ENCODE measurements around the gene SLCO2B1. TPM values are rescaled to one million over a fixed set of nuclear protein-coding genes. Genes with fewer than 3 reads are reported as not detected.

Gene SLCO2B1
- total RNA-seq, 4 donors from 2014 or later = 68.8 to 148 (median 85.3) TPM

DNA sequence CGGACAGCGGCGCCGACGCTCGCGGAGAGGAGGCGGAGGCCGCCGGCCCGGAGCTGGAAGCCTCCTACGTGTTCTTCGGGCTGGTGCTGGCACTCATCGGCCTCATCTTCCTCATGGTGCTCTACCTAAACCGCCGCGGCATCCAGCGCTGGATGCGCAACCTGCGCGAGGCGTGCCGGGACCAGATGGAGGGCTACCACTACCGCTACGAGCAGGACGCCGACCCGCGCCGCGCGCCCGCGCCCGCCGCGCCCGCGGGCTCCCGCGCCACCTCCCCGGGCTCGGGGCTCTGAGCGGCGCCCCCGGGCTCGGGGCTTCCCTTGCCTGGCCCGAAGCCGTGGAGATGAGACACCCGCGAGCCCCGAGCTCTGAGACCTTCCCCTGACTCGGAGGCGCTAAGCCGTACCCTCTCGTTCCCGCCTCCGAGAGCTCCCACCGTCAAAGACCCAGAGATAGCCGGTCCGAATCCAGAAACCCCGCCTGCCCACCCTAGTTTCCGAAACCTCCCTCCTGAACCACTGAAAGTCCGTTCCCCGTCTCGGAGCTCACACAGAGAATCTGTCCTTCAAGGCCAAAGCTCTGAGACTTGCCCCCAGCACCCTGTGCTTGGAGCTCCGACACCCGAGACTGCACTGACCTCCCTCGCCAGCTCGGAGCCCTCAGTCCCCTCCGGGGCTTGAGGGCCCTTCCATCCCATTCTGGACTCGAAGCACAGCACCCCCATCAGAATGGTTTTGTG, 91.2 kb downstream of the SLCO2B1 start:
- TF ChIP-seq, protein P1, sequence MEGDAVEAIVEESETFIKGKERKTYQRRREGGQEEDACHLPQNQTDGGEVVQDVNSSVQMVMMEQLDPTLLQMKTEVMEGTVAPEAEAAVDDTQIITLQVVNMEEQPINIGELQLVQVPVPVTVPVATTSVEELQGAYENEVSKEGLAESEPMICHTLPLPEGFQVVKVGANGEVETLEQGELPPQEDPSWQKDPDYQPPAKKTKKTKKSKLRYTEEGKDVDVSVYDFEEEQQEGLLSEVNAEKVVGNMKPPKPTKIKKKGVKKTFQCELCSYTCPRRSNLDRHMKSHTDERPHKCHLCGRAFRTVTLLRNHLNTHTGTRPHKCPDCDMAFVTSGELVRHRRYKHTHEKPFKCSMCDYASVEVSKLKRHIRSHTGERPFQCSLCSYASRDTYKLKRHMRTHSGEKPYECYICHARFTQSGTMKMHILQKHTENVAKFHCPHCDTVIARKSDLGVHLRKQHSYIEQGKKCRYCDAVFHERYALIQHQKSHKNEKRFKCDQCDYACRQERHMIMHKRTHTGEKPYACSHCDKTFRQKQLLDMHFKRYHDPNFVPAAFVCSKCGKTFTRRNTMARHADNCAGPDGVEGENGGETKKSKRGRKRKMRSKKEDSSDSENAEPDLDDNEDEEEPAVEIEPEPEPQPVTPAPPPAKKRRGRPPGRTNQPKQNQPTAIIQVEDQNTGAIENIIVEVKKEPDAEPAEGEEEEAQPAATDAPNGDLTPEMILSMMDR (IDR thresholded peaks at IDR 0.05; ENCODE audit: low read depth) = no peak

DNA sequence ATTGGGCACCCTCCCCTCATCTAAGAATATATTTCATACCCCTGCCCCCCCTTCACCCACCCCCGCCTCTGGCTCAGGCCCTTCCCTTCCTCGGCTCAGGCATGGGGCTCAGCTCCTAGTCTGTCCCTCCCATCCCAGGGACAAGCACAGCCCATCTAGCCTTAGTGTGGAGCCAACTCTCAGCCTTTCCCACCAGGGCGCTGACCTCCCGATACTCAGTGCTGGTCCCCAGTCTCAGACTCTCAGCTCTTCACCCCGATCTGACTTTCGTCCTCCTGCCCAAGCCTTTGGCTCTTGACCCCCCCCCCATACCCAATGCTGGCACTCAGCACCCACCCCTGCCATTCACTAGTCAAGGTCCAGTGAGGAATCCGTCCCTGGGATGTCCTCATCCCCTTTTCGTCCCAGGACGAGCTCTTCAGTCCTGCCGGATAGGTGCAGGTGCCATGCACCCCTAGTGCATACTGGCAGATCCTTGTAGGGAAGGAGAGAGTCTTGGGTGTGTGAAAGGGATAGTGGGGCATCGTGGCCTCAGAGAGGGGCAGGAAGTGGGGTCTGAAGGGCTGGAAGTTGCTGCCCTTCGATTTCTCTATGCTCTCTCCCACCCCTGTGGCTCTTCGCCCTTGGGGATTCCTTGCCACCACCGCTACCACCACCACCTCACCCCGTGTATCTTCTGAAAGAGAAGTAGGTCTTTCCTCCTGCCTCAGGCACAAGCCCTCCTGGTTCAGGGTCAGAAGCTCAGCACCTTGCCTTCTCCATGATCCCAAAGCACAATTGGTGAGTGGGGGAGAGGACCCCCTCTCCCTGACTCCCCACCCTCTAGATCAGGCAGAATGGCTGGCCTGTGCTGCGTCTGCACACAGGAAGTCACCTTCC, 92.1 kb downstream of the SLCO2B1 start:
- TF ChIP-seq, protein P1 (IDR thresholded peaks at IDR 0.05; ENCODE audit: low read depth) = no peak

DNA sequence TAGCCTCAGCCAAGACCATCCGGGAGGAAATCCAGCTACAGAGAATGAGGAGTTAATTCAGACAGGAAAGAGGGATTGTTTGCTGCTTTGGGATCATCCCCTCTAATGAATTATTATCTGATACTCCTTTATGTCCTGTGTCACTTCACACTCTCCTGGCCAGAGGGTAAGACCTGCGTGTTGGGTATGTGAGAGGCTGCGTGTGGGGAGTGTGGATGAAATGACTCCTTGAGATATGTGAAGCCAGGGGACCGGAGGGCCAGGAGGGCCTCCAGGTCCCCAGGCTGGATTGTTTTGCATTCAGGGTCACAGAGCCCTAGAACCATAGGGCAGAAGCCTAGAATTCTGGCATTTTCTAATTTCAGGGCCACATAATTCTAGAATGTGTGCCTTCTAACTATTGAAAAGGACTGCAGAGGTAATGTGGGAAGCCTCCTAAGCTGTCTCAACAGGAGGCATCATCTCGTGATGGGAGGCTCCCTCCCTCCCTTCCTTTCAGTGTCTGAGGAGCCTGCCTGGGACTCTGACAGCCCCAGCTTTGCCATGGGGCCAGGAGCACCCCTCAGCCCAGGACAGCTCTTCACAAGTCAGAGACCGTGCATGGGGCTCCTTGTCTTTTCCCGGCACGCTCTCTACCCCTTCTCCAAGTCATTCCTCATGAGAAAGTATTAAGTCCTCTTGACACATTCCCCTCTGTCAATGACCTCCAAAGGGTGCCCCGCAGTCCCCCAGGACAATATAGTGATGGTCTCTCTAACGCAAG, 93.3 kb downstream of the SLCO2B1 start:
- TF ChIP-seq, protein P1 (IDR thresholded peaks at IDR 0.05; ENCODE audit: low read depth) = no peak

DNA sequence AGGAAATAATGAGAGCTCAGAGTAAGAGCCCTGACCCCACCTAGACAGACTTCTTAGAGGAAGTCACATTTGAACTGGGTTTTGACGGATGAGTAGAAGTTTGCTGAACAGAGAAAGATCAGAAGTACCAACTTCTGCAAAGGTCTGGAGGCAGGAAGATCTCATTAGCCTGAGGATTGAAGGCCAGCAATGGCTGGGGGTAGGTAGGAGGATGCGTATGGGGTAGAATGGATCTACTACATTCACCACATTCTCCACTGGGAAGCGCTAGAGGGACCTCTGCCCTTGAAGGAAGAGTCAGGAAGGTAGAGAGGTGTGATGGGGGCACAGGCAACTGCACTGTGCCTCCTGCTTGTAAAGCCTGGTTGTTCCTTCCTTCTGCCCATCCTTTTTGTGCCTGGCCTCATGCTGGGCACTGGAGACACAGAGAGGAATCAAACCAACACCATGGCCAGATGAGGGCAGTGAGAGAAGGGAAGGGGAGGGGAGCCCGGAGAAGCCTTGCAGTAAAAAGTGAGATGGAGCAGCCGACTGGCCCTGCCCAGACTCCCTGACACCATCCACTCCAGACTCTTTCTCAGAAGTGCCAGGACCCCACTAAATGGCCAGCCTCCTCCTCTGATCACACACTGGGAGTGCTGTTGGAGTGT, 94.6 kb downstream of the SLCO2B1 start:
- TF ChIP-seq, protein P1 (IDR thresholded peaks at IDR 0.05; ENCODE audit: low read depth) = no peak

DNA sequence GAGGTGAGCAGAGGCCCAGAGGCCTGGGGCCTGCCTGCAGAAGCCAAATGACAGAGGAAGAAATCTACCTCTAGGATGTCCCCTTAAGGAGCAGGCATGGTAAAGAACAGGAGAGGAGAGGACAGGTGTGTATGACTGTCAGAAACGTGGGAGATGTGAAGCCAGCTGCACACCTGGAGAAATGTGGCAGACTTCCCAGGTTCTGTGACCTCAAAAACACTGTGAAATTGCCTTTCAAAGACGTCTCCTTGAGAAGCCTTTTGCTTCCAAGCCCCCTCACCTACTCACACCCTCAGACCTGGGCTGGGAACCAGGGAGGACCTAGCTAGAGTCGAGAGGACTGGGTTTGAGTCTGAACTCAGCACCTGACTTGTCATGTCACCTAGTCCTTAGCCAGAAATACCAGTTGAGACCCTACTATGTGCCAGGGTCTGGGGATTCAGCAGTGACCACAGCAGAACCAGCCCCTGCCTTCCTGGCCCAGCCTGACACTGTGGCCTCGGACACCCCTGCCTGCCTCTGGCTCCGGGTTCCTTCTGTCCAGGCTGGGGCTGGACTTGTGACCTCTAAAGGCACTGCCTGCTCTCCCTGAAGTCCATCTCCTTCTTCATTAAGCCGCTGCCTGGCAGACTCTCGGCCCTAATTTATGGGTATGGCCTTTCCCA, 95.2 kb downstream of the SLCO2B1 start:
- TF ChIP-seq, protein P1 (IDR thresholded peaks at IDR 0.05; ENCODE audit: low read depth) = no peak

DNA sequence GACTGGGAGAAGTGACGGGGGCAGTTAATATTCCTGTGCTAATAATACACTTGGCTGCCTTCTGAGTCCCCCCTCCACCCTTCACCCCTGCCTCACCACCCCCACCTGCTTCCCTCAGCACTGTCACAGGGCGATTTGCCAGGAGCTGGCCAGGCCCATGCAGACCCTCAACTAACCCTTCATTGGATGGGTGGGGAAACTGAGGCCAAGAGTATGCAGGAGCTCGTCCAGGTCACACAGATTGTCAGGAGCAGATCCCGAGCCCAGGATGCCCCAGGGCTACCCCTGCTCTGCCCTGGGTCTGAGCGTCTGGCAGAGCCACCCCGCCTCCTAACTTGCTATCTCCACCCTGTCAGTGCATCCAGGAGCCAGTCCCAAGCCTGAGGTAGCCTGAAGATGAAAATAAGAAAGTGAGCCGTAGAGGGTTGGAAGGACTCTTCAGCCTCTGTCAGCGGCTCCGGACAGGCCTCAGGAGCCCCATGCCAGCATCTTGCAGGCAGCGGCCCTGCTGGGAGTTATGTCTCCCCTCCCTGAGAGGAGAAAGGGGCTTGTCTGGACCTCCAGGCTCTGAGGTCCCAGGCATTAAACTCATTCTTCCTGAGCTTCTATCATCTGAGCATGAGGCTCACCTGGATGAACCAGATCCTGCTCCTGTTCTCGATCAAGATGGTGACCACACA, 95.9 kb downstream of the SLCO2B1 start:
- TF ChIP-seq, protein P1 (IDR thresholded peaks at IDR 0.05; ENCODE audit: low read depth) = no peak

Data from subcutaneous adipose tissue (tissue), 4 donors.